ENCODE measurements around the gene PLEKHH2.

GRCh38 chr2:43776324-43776723 lies 139.3 kb downstream of the PLEKHH2 start:
- no peak for TF ChIP-seq EZH2 (IDR thresholded peaks at IDR 0.05; ENCODE audit: borderline replicate concordance, low read length)
- no peak for TF ChIP-seq CTCF (conservative IDR thresholded peaks at IDR 0.05 in 1 of 2, IDR thresholded peaks at IDR 0.05 in 1 of 2; ENCODE audit: extremely low read depth in 1 of 2, insufficient read depth in 1 of 2, low read depth in 1 of 2, low read length in 2 of 2)
